HG03520 (cell line): ENCODE measurements around the gene KIF16B.

ENCODE experiments used
- ATAC-seq: cut with Tn5 transposase; IDR thresholded peaks from one replicate; pipeline ENCODE4 v1.9.1; 2021; ENCODE audit warnings: mild to moderate bottlenecking, moderate library complexity; ENCODE audit not compliant: unreplicated experiment

The KIF16B gene

GRCh38 chr20:16224836-16225235 lies 348.4 kb downstream of the KIF16B start:
- ATAC-seq: no peak

DNA sequence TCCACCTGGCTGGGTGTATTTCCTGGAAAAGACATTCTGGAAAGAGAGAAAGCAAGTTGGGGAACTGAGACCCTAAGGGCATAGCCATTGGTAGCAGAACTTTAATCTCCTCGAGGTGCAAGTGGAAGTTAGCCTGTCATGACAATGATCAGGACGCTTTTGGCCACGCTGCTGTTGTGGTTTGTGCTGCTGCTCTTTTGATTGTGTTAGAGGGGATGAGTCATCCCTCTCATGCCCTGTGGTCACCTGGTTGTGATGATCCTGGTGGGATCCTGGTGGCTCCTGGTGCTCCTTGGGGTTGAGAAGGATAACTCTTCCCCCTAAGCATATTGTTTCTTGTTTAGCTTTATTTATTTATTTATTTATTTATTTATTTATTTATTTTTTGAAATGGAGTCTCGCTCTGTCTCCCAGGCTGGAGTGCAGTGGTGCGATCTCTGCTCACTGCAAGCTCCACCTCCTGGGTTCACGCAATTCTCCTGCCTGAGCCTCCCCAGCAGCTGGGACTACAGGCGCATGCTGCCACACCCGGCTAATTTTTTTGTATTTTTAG lies 350.3 kb downstream of the KIF16B start:
- no peak for ATAC-seq
